ENCODE data around the gene UBE2V1. TPM values are rescaled to one million over a fixed set of nuclear protein-coding genes. Genes with fewer than 3 reads are reported as not detected.

UBE2V1 gene
- total RNA-seq, 1 donor from 2014 or later = 109 TPM

DNA sequence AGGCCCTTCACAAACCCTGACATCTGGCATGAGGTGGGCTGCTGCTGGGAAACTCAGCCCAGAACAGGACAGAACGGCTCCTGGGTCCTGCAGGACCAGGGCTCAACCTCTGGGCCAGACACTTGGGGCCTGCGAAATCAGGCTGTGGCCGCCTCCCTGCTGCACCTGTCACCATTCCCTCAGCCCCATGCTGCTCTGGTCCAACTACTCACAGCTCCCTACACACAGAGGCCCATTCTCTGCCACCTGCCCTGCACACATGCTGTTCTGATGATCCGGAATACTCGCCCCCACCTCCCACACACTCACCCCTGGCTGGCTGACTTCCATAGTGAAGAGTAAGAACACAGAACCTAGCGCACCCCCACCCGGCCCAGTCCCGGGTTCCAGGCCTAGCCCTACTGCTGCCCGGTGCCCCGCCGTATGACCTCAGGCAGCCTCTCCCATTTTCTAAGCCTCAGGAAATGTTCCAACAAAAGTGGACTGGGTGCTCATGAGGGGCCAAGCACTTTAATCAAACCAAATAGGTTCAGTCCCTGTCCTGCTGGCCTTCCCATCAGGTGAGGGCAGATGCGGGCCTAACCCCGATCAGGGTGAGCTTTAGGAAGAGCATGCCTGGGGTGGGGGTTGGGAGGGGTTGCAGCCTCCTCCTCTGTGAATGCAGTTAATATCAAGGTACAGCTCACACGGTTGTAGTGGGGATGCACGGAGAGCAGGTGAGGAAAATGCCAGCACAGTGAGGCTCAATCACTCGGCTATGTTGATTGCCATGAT is 36.7 kb upstream of the UBE2V1 start:
- no peak for DNase-seq (ENCODE audit: low read depth)
- H3K4me3 ChIP-seq (ENCODE audit: low read depth, low read length) = no peak overlapping the region
- TF ChIP-seq, protein P1, sequence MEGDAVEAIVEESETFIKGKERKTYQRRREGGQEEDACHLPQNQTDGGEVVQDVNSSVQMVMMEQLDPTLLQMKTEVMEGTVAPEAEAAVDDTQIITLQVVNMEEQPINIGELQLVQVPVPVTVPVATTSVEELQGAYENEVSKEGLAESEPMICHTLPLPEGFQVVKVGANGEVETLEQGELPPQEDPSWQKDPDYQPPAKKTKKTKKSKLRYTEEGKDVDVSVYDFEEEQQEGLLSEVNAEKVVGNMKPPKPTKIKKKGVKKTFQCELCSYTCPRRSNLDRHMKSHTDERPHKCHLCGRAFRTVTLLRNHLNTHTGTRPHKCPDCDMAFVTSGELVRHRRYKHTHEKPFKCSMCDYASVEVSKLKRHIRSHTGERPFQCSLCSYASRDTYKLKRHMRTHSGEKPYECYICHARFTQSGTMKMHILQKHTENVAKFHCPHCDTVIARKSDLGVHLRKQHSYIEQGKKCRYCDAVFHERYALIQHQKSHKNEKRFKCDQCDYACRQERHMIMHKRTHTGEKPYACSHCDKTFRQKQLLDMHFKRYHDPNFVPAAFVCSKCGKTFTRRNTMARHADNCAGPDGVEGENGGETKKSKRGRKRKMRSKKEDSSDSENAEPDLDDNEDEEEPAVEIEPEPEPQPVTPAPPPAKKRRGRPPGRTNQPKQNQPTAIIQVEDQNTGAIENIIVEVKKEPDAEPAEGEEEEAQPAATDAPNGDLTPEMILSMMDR (conservative IDR thresholded peaks at IDR 0.05; ENCODE audit: low read depth, low read length) = no peak

GRCh38 chr20:50146732-50147662 is 34.0 kb upstream of the UBE2V1 start:
- no peak overlapping the region for H3K4me3 ChIP-seq (ENCODE audit: low read depth, low read length)
- TF ChIP-seq, protein P1 (conservative IDR thresholded peaks at IDR 0.05; ENCODE audit: low read depth, low read length) = no peak
- no peak for DNase-seq (ENCODE audit: low read depth)

- TF ChIP-seq, protein P1 (conservative IDR thresholded peaks at IDR 0.05; ENCODE audit: low read depth, low read length) = no peak
- no peak for DNase-seq (ENCODE audit: low read depth)
- H3K4me3 ChIP-seq (ENCODE audit: low read depth, low read length) = no peak overlapping the region
These were observed 33.3 kb upstream of the UBE2V1 start for GRCh38 chr20:50146214-50146613.

- no peak for DNase-seq (ENCODE audit: low read depth)
- H3K4me3 ChIP-seq (ENCODE audit: low read depth, low read length) = no peak overlapping the region
- TF ChIP-seq, protein P1 (conservative IDR thresholded peaks at IDR 0.05; ENCODE audit: low read depth, low read length) = no peak
These were observed 32.6 kb upstream of the UBE2V1 start for GRCh38 chr20:50145566-50145965.

DNA sequence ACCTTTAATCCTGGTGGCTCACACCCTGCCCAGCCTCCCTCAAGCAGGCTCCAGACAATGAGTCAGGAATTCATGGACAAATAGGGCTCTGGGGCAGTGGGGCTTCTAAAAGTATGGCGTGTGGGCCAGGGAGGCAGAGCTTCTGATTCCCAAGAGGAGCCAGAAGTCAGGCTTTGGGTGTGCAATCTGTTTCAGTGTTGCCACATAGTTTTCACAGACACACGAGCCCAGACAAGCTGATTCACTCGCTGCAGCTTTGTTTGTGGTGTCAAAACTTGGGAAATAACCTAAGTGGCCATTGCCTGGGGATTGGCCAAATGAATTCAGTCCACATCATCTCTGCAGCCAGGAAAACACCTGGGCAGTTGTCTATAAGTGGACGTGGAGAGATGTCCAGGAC is 31.4 kb upstream of the UBE2V1 start:
- H3K4me3 ChIP-seq (ENCODE audit: low read depth, low read length) = no peak overlapping the region
- DNase-seq (ENCODE audit: low read depth) = peak; percentile 95
- TF ChIP-seq, protein P1 (conservative IDR thresholded peaks at IDR 0.05; ENCODE audit: low read depth, low read length) = no peak

DNA sequence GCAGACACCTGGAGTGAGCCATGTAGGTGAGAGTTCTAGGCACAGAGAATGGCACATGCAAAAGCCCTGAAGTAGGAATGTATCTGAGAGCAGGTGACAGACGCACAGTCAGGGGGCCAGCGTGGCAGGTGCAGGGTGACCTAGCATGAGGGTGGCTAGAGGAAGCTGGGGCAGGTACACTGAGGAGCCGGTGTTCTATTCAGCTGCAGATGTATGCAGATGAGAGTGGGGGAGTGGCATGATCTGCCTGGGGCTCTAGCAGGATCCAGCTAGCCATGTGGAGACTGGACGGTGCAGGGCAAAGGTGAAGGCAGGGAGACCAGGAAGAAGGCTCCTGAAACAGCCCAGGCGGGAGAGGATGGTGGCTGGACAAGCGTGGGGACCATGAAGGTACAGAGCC is 29.9 kb upstream of the UBE2V1 start:
- TF ChIP-seq, protein P1 (conservative IDR thresholded peaks at IDR 0.05; ENCODE audit: low read depth, low read length) = no peak
- DNase-seq (ENCODE audit: low read depth) = no peak
- no peak overlapping the region for H3K4me3 ChIP-seq (ENCODE audit: low read depth, low read length)
